Measurements from ENCODE around the gene SLC25A26.

- TF ChIP-seq YY1 (IDR thresholded peaks at IDR 0.05; ENCODE audit: insufficient read depth, insufficient read length) (no peak), ZNF274 (IDR thresholded peaks at IDR 0.05; ENCODE audit: low read depth, low read length) (no peak), SUZ12 (IDR thresholded peaks at IDR 0.05; ENCODE audit: extremely low read depth, insufficient read depth, insufficient read length) (no peak)
These were observed 145.9 kb downstream of the SLC25A26 start for GRCh38 chr3:66366747-66367146.
